ENCODE data around the gene ARHGAP11A. TPM values are rescaled to one million over a fixed set of nuclear protein-coding genes. Genes with fewer than 3 reads are reported as not detected.
A peak's percentile ranks its signal among the peaks of the same experiment; 100 is the strongest.
"Not testable (repeated sequence)": the region's sequence is repeated elsewhere in the genome, so short reads cannot be mapped to it uniquely, and the experiment has no call there.

Gene ARHGAP11A
- 1.3 TPM for total RNA-seq
- long read RNA-seq, full-length matches to known transcripts = 1 of 1 reads
- long read RNA-seq, partial matches to known transcripts = 0 of 1 reads
- long read RNA-seq, other reads (novel, unspliced or antisense) = 0 of 1 reads

DNA sequence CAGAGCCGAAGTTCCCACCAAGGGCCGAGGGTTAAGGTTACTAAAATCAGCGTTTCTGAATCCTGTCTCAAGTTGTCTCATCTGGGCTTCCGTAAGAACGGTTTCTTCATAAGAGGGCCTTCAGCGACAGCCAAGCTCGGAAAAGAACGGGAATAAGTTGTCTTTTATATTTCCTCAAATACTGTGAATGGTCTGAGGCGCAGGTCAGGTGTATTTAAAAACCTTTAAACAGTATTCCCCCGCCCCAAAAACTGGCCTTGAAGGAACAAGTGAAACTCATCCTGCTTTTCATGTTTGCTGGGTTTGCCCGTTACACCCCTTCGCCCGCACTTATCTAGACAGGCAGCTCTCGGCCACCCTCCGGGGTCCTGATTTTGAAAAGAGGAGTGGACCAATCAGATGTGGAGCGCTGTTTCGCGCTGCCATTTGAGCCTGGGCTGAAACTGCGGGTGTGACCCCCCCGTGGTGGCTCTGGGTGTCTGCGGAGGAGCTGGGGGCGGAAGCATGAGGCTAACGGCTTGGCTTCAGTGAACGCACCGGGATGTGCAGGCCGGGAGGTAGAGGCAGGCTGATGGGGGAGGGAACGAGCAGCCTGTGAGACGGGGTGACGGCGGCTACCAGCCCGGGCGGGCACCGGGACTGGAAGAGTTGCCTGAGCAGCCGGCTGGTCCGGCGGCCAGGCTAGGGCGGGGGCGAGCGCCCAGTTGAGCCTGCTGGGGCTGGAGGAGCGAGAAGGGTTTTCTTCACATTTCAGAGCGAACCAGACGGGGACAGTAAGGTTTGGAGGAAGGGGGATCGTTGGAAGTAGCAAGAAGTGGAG is at the start of gene ARHGAP11A:
Gene ARHGAP11A (plus strand): TSS at position 454 of the 820 bp plus-strand sequence. CDS start 708 bp downstream, outside the sequence.
- DNase-seq (peak; percentile 82), ATAC-seq (peak; percentile 94)
- intact Hi-C loops (cut with micrococcal nuclease) = not testable (repeated sequence)

DNA sequence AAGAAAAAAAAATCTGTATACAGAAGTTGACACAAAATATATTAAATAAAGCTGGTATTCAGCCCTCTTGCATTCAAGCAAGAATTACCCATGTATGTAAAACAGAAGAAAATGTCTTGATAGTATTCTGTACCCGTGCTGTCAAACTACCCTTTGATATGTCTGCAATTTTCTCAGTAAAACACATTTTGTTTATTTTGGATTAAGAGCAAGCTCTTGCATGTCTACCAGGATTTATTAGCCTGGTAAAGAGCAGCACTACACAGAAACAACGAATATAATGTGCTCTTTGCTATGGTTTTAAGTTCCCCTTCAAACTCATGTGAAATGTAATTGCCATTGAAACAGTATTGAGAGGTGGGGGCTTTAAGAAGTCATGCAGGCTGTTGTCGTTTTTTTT is 46.3 kb upstream of the ARHGAP11A start:
- ATAC-seq; DNase-seq; intact Hi-C loops (cut with micrococcal nuclease): not testable (repeated sequence)

DNA sequence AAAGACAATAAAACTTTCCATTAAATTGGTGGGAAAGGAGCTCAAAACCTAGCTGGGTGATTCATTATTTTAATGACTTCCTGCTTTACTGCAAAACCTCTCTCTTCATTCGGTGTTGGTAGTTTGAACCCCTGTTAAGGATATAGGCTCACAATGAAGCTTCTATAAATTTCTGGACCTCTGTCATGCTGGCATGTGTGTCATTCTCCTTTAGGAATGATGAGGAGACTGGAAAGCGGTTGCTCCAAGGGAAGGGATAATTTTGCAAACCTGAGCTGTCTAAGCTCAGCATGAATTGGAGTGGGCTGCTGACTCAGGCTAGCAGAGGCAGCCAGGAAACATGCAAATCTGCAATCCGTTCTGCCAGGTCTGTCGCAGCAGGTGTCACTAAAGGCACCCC is 36.8 kb upstream of the ARHGAP11A start:
- intact Hi-C loops (cut with micrococcal nuclease); DNase-seq; ATAC-seq: not testable (repeated sequence)

- DNase-seq; intact Hi-C loops (cut with micrococcal nuclease); ATAC-seq: not testable (repeated sequence)
These were observed 29.5 kb upstream of the ARHGAP11A start for GRCh38 chr15:32585844-32586243.

GRCh38 chr15:32593151-32593550 is 22.2 kb upstream of the ARHGAP11A start, which contains the start of gene GOLGA8N:
TSS of gene GOLGA8N (plus strand) at chr15:32593456.
- intact Hi-C loops (cut with micrococcal nuclease); DNase-seq; ATAC-seq: not testable (repeated sequence)

- ATAC-seq; DNase-seq; intact Hi-C loops (cut with micrococcal nuclease): not testable (repeated sequence)
These were observed 5.8 kb upstream of the ARHGAP11A start for GRCh38 chr15:32609518-32609917.

DNA sequence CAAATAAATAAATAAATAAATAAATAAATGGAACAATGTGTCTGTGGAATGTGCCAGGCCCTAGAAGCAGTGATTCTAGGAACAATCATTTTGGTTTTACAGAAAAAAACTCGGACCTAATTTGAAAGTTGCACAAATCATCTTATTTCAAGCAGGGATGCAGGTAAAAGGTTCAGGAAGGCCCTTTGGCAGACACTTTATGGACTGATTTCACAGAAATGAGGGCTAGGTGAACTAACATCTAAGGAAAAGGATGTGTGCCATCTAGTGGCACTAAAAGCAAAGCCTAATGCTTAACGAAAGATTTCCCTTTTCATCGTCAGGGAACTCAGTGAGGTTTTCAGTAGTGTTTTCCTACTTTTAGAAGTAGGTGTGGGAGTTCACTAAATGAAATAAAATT is 4.6 kb upstream of the ARHGAP11A start:
- intact Hi-C loops (cut with micrococcal nuclease); ATAC-seq; DNase-seq: not testable (repeated sequence)

- intact Hi-C loops (cut with micrococcal nuclease) = not testable (repeated sequence)
- ATAC-seq (peak; percentile 87), DNase-seq (peak; percentile 64)
These were observed 623 bp upstream of the ARHGAP11A start for GRCh38 chr15:32614712-32615050.

DNA sequence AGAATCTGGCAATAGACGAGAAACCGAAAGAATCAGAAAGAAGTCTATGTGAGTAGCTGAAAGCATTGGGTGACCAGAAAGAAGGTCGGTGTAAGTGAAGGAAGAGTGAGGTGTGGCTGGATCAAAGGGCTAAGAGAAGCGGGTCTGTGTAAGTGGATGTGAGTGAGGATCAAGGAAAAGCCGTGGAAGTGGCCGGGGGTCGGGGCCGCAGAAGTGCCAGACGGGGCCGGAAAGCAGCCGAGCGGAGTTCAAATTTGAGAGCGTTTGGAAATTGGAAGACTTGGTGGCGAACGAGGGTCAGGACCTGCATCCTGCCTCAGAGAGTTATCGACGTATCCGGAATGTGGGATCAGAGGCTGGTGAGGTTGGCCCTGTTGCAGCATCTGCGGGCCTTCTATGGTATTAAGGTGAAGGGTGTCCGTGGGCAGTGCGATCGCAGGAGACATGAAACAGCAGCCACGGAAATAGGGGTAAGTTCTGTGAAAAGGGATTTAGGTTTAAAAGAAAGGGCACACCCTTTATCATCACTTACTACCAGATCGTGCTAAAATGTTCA is 645 bp downstream of the ARHGAP11A start:
- ATAC-seq; intact Hi-C loops (cut with micrococcal nuclease): not testable (repeated sequence)

DNA sequence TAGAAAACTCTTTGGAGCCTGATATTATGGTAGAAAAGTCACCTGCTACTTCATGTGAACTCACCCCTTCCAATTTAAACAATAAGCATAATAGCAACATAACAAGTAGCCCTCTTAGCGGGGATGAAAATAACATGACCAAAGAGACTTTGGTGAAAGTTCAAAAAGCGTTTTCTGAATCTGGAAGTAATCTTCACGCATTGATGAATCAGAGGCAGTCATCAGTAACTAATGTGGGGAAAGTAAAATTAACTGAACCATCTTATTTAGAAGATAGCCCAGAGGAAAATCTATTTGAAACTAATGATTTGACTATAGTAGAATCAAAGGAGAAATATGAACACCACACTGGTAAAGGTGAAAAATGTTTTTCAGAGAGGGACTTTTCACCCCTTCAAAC is 21.1 kb downstream of the ARHGAP11A start:
- ATAC-seq = no peak
- intact Hi-C loops (cut with micrococcal nuclease) = no loop called here
- DNase-seq = no peak

More for the DNA sequence above, 645 bp downstream of the ARHGAP11A start:
- DNase-seq = not testable (repeated sequence)

- intact Hi-C loops (cut with micrococcal nuclease) = no loop called here
- no peak for ATAC-seq
- no peak for DNase-seq
These were observed 21.7 kb downstream of the ARHGAP11A start for GRCh38 chr15:32636908-32637567.

GRCh38 chr15:32637704-32638103 is 22.4 kb downstream of the ARHGAP11A start:
- ATAC-seq = no peak
- intact Hi-C loops (cut with micrococcal nuclease) = no loop called here
- DNase-seq = no peak

GRCh38 chr15:32641517-32642059 is 26.3 kb downstream of the ARHGAP11A start, which contains the start of gene SCG5:
TSS of gene SCG5 (plus strand) at chr15:32641710. CDS start at chr15:32643593, 1,883 bp downstream.
- ATAC-seq = no peak
- DNase-seq = no peak
- intact Hi-C loops (cut with micrococcal nuclease) = no loop called here

- intact Hi-C loops (cut with micrococcal nuclease) = no loop called here
- DNase-seq = no peak
- ATAC-seq = no peak
These were observed 27.5 kb downstream of the ARHGAP11A start for GRCh38 chr15:32642667-32643435.

DNA sequence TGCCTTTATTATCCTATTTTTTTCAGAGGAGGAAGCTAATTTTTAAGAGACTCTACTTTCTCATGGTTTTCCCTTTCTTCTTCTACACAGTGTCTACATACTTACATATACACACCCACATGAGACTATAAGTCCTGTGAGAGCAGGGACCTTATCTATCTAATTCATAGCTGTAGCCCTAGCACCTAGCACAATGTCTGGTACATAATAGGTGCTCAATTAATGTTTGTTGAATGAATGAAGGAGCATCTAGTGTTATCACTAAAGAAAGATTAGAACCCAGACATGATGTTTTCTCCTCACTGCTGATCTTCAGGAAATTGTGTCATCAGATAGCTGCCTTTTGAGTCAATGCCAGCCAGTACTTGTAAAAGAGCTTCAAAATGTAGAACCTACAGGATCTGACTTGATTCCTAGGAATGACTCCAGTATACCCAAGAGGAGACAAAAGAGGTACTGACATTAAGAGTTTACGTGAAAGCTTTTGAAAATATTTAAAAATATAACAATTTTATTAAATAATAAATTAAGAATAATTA is 28.7 kb downstream of the ARHGAP11A start:
- DNase-seq (no peak), ATAC-seq (no peak)
- intact Hi-C loops (cut with micrococcal nuclease) = no loop called here

GRCh38 chr15:32646291-32646690 is 31.0 kb downstream of the ARHGAP11A start:
- intact Hi-C loops (cut with micrococcal nuclease) = no loop called here
- ATAC-seq (no peak), DNase-seq (no peak)

- DNase-seq = no peak
- intact Hi-C loops (cut with micrococcal nuclease) = no loop called here
- ATAC-seq = no peak
These were observed 34.0 kb downstream of the ARHGAP11A start for GRCh38 chr15:32649342-32649741.

DNA sequence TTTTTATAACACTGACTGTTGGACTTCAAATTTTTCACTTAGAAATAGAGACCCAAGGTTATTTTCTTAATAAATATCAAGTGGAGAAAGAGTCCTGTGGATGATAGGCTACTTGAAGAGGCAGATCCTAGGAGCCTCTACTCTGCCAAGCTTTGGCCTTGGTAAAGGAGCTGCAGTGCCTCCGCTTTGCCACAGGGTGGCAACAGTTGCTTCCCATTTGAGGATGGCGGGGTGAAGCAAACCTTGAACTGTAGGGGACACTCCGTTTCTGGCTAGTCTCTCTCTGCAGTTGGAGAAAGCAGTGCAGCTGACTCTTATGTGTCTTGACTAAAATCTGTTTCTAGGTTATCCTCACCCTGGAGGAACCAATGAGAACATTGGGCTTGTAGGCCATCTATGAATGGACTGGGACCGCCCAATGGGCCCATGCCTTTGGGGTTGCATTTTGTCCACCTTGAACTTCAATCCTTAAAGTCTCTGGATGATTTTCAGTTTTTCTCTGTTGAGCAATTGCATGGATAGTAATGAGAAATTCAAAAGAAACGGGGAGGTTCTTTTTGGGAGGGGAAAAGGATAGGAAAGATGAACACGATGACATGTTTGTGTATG is 36.0 kb downstream of the ARHGAP11A start:
- ATAC-seq (peak; percentile 62), DNase-seq (no peak)
- intact Hi-C loops (cut with micrococcal nuclease) = no loop called here

All from left ventricle myocardium superior (tissue), 1 donor.